Gastrocnemius medialis (tissue), 4 donors: ENCODE results near the gene LATS2.

Experiments
- POLR2A ChIP-seq, 2 donors: fragments of 450-650 bp; IDR thresholded peaks; one replicate each; pipeline ENCODE4 v1.6.1; 2017; ENCODE audit warnings: antibody characterized with exemption in 2 of 2, mild to moderate bottlenecking in 2 of 2, moderate library complexity in 2 of 2
- TF ChIP-seq, protein P1 (sequence below), 5 experiments: fragments of 450-650 bp in 3 of 5; fragments of 200-600 bp in 2 of 5; sonication (generic) in 2 of 5; IDR thresholded peaks in 4 of 5; conservative IDR thresholded peaks in 1 of 5; 1 replicate in 4 of 5; 2 replicates in 1 of 5; pipeline ENCODE4 v1.5.1; 2016 to 2019; ENCODE audit warnings: antibody characterized with exemption in 5 of 5, mild to moderate bottlenecking in 3 of 5, moderate library complexity in 3 of 5

DNA sequence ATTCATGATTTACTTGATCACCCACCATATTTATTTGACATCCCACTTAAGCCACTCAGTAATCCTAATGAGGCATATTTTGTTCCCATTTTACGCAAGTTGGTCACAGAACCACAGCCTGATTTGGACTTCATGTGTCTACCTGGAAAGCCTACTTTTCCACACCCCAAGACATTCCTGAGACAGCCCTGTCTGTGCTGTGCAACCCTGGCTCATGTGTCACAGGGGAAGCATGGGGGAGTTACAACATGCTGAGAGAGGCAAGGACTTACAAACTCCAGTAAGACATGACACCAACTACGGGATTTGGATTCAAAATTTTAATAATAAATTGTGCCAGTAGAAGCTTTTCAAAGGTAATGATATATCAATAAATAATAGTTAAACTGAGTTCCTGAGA lies 88.7 kb downstream of the LATS2 start:
- TF ChIP-seq, protein P1, sequence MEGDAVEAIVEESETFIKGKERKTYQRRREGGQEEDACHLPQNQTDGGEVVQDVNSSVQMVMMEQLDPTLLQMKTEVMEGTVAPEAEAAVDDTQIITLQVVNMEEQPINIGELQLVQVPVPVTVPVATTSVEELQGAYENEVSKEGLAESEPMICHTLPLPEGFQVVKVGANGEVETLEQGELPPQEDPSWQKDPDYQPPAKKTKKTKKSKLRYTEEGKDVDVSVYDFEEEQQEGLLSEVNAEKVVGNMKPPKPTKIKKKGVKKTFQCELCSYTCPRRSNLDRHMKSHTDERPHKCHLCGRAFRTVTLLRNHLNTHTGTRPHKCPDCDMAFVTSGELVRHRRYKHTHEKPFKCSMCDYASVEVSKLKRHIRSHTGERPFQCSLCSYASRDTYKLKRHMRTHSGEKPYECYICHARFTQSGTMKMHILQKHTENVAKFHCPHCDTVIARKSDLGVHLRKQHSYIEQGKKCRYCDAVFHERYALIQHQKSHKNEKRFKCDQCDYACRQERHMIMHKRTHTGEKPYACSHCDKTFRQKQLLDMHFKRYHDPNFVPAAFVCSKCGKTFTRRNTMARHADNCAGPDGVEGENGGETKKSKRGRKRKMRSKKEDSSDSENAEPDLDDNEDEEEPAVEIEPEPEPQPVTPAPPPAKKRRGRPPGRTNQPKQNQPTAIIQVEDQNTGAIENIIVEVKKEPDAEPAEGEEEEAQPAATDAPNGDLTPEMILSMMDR (IDR thresholded peaks at IDR 0.05 in 4 of 5, conservative IDR thresholded peaks at IDR 0.05 in 1 of 5), result no peak
- TF ChIP-seq POLR2A (IDR thresholded peaks at IDR 0.05), result no peak
